Measurements from ENCODE around the gene MAP4K4.

MAP4K4 gene

GRCh38 chr2:101818531-101819451 is 121.3 kb downstream of the MAP4K4 start:
- H3K9me3 ChIP-seq (ENCODE audit: control insufficient read depth in 2 of 2, low read length in 2 of 2): no peaks in the 10 kb centered on the region
- H3K4me3 ChIP-seq (ENCODE audit: low read length in 2 of 2): no peak overlapping the region
- no peak overlapping the region for H3K9ac ChIP-seq (ENCODE audit: low read length in 2 of 2)
- H3K27me3 ChIP-seq (ENCODE audit: control insufficient read depth in 1 of 2, insufficient read depth in 2 of 2, low read length in 2 of 2): no peaks in the 10 kb centered on the region
- no peak overlapping the region for H3K27ac ChIP-seq (ENCODE audit: low read length)
- H3K36me3 ChIP-seq (ENCODE audit: control insufficient read depth in 2 of 2, insufficient read depth in 2 of 2, low read length in 2 of 2): no peaks in the 10 kb centered on the region
- H3K4me1 ChIP-seq (ENCODE audit: control insufficient read depth, insufficient read depth, low read length): peaks cover 15% of the 10 kb centered on the region

DNA sequence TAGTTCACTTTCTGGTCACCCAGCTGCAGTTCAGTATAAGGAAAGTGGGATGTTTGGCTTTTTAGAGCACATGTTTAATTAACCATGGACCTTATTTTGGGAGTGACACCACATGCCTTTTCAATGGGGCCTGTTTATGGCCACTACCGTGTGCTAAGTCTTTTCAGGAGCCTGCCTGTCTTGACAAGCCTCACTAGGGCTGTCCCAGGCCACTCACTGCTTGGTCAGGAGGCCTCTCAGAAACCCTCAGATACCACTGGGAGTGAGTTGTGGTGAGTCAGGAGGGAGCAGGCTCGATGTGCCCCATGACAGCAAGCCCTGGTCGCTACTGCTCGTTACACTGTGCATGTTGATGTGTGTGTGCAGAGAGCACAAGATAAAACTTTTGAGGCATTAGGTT is 123.0 kb downstream of the MAP4K4 start:
- Histone ChIP-seq H3K36me3 (ENCODE audit: control insufficient read depth in 2 of 2, insufficient read depth in 2 of 2, low read length in 2 of 2) (no peaks in the 10 kb centered on the region), H3K9me3 (ENCODE audit: control insufficient read depth in 2 of 2, low read length in 2 of 2) (no peaks in the 10 kb centered on the region), H3K27ac (ENCODE audit: low read length) (no peak overlapping the region), H3K9ac (ENCODE audit: low read length in 2 of 2) (no peak overlapping the region), H3K4me1 (ENCODE audit: control insufficient read depth, insufficient read depth, low read length) (peaks cover 15% of the 10 kb centered on the region), H3K27me3 (ENCODE audit: control insufficient read depth in 1 of 2, insufficient read depth in 2 of 2, low read length in 2 of 2) (no peaks in the 10 kb centered on the region), H3K4me3 (ENCODE audit: low read length in 2 of 2) (no peak overlapping the region)

DNA sequence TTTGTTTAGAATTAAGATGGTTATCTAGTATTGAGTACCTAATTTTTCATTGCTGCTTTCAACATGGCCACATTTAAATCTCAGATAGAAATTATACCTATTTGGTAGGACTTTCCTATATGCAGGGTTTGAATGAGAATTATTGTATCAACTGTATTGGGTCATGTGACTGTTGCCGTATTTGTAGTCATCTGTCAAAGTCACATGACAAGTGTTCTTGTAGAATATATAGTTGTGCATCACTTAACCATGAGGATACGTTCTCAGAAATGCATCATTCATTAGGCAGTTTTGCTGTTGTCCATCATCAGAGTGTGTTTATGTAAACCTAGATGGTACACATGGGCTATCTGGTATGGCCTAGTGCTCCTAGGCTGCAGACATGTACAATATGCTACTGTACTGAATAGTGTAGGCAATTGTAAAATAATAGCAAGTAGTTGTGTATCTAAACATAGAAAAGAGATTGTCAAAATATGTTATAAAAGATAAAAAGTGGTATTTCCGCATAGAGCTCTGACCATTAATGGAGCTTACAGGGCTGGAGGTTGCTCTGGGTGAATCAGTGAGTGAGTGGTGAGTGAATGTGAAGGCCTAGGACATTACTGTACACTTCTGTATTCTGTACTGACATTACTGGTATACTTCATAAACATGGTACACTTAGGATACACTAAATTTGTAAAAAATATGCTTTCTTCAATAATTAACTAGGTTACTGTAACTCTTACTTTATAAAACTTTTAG is 123.7 kb downstream of the MAP4K4 start:
- Histone ChIP-seq H3K9me3 (ENCODE audit: control insufficient read depth in 2 of 2, low read length in 2 of 2) (no peaks in the 10 kb centered on the region), H3K4me1 (ENCODE audit: control insufficient read depth, insufficient read depth, low read length) (peaks cover 14% of the 10 kb centered on the region), H3K9ac (ENCODE audit: low read length in 2 of 2) (no peak overlapping the region), H3K4me3 (ENCODE audit: low read length in 2 of 2) (no peak overlapping the region), H3K36me3 (ENCODE audit: control insufficient read depth in 2 of 2, insufficient read depth in 2 of 2, low read length in 2 of 2) (no peaks in the 10 kb centered on the region), H3K27me3 (ENCODE audit: control insufficient read depth in 1 of 2, insufficient read depth in 2 of 2, low read length in 2 of 2) (no peaks in the 10 kb centered on the region), H3K27ac (ENCODE audit: low read length) (no peak overlapping the region)

DNA sequence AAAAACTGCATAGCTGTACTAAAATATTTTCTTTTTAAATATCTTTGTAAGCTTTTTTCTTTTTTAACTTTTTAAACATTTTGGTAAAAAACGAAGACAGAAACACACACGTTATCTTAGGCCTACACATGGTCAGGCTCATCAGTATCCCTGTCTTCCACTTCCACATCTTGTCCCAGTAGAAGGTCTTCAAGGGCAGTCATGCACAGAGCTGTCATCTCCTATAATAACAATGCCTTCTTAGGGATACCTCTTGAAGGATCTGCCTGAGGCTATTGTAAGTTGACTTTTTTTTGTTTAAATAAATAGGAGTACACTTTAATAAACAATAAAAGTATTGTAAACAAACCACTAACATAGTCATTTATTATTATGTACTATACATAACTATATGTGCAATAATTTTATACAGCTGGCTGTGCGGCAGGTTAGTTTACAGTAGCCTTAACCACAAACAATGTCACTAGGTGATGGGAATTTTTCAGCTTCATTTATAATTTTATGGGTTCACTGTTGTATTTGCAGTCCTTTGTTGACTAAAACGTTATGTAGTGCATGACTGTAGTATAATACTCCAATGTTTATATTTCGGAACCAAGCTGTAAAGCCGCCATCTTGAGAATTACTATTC is 124.4 kb downstream of the MAP4K4 start:
- peaks cover 0 to 4% of the 10 kb centered on the region in 2 donors for H3K36me3 ChIP-seq (ENCODE audit: control insufficient read depth in 2 of 2, insufficient read depth in 2 of 2, low read length in 2 of 2)
- H3K27ac ChIP-seq (ENCODE audit: low read length): no peak overlapping the region
- no peaks in the 10 kb centered on the region for H3K9me3 ChIP-seq (ENCODE audit: control insufficient read depth in 2 of 2, low read length in 2 of 2)
- H3K27me3 ChIP-seq (ENCODE audit: control insufficient read depth in 1 of 2, insufficient read depth in 2 of 2, low read length in 2 of 2): no peaks in the 10 kb centered on the region
- H3K4me1 ChIP-seq (ENCODE audit: control insufficient read depth, insufficient read depth, low read length): peaks cover 9% of the 10 kb centered on the region
- no peak overlapping the region for H3K4me3 ChIP-seq (ENCODE audit: low read length in 2 of 2)
- H3K9ac ChIP-seq (ENCODE audit: low read length in 2 of 2): no peak overlapping the region

- Histone ChIP-seq H3K27me3 (ENCODE audit: control insufficient read depth in 1 of 2, insufficient read depth in 2 of 2, low read length in 2 of 2) (no peaks in the 10 kb centered on the region), H3K4me3 (ENCODE audit: low read length in 2 of 2) (no peak overlapping the region), H3K9me3 (ENCODE audit: control insufficient read depth in 2 of 2, low read length in 2 of 2) (no peaks in the 10 kb centered on the region), H3K9ac (ENCODE audit: low read length in 2 of 2) (no peak overlapping the region), H3K4me1 (ENCODE audit: control insufficient read depth, insufficient read depth, low read length) (peaks cover 12% of the 10 kb centered on the region), H3K36me3 (ENCODE audit: control insufficient read depth in 2 of 2, insufficient read depth in 2 of 2, low read length in 2 of 2) (peaks cover 0 to 5% of the 10 kb centered on the region in 2 donors), H3K27ac (ENCODE audit: low read length) (no peak overlapping the region)
These were observed 125.9 kb downstream of the MAP4K4 start for GRCh38 chr2:101823347-101823791.

GRCh38 chr2:101823859-101824258 is 126.4 kb downstream of the MAP4K4 start:
- Histone ChIP-seq H3K36me3 (ENCODE audit: control insufficient read depth in 2 of 2, insufficient read depth in 2 of 2, low read length in 2 of 2) (peaks cover 0 to 5% of the 10 kb centered on the region in 2 donors), H3K27me3 (ENCODE audit: control insufficient read depth in 1 of 2, insufficient read depth in 2 of 2, low read length in 2 of 2) (no peaks in the 10 kb centered on the region), H3K4me3 (ENCODE audit: low read length in 2 of 2) (no peak overlapping the region), H3K9ac (ENCODE audit: low read length in 2 of 2) (no peak overlapping the region), H3K9me3 (ENCODE audit: control insufficient read depth in 2 of 2, low read length in 2 of 2) (no peaks in the 10 kb centered on the region), H3K4me1 (ENCODE audit: control insufficient read depth, insufficient read depth, low read length) (peaks cover 7% of the 10 kb centered on the region), H3K27ac (ENCODE audit: low read length) (no peak overlapping the region)

GRCh38 chr2:101826716-101827115 is 129.2 kb downstream of the MAP4K4 start:
- H3K4me1 ChIP-seq (ENCODE audit: control insufficient read depth, insufficient read depth, low read length): peaks cover 11% of the 10 kb centered on the region
- no peaks in the 10 kb centered on the region for H3K9me3 ChIP-seq (ENCODE audit: control insufficient read depth in 2 of 2, low read length in 2 of 2)
- no peak overlapping the region for H3K4me3 ChIP-seq (ENCODE audit: low read length in 2 of 2)
- H3K27ac ChIP-seq (ENCODE audit: low read length): no peak overlapping the region
- no peak overlapping the region for H3K9ac ChIP-seq (ENCODE audit: low read length in 2 of 2)
- H3K27me3 ChIP-seq (ENCODE audit: control insufficient read depth in 1 of 2, insufficient read depth in 2 of 2, low read length in 2 of 2): no peaks in the 10 kb centered on the region
- peaks cover 6 to 9% of the 10 kb centered on the region in 2 donors for H3K36me3 ChIP-seq (ENCODE audit: control insufficient read depth in 2 of 2, insufficient read depth in 2 of 2, low read length in 2 of 2)

- peaks cover 12% of the 10 kb centered on the region for H3K4me1 ChIP-seq (ENCODE audit: control insufficient read depth, insufficient read depth, low read length)
- H3K9me3 ChIP-seq (ENCODE audit: control insufficient read depth in 2 of 2, low read length in 2 of 2): no peaks in the 10 kb centered on the region
- H3K27me3 ChIP-seq (ENCODE audit: control insufficient read depth in 1 of 2, insufficient read depth in 2 of 2, low read length in 2 of 2): no peaks in the 10 kb centered on the region
- H3K4me3 ChIP-seq (ENCODE audit: low read length in 2 of 2): no peak overlapping the region
- no peak overlapping the region for H3K9ac ChIP-seq (ENCODE audit: low read length in 2 of 2)
- no peak overlapping the region for H3K27ac ChIP-seq (ENCODE audit: low read length)
- peaks cover 6 to 9% of the 10 kb centered on the region in 2 donors for H3K36me3 ChIP-seq (ENCODE audit: control insufficient read depth in 2 of 2, insufficient read depth in 2 of 2, low read length in 2 of 2)
These were observed 129.7 kb downstream of the MAP4K4 start for GRCh38 chr2:101827246-101827645.

GRCh38 chr2:101828257-101828656 is 130.8 kb downstream of the MAP4K4 start:
- Histone ChIP-seq H3K9me3 (ENCODE audit: control insufficient read depth in 2 of 2, low read length in 2 of 2) (no peaks in the 10 kb centered on the region), H3K27ac (ENCODE audit: low read length) (no peak overlapping the region), H3K9ac (ENCODE audit: low read length in 2 of 2) (no peak overlapping the region), H3K4me3 (ENCODE audit: low read length in 2 of 2) (no peak overlapping the region), H3K36me3 (ENCODE audit: control insufficient read depth in 2 of 2, insufficient read depth in 2 of 2, low read length in 2 of 2) (peaks cover 6 to 9% of the 10 kb centered on the region in 2 donors), H3K27me3 (ENCODE audit: control insufficient read depth in 1 of 2, insufficient read depth in 2 of 2, low read length in 2 of 2) (no peaks in the 10 kb centered on the region), H3K4me1 (ENCODE audit: control insufficient read depth, insufficient read depth, low read length) (peaks cover 12% of the 10 kb centered on the region)

GRCh38 chr2:101828673-101829334 is 131.3 kb downstream of the MAP4K4 start:
- H3K4me3 ChIP-seq (ENCODE audit: low read length in 2 of 2): no peak overlapping the region
- H3K9ac ChIP-seq (ENCODE audit: low read length in 2 of 2): no peak overlapping the region
- peaks cover 6 to 9% of the 10 kb centered on the region in 2 donors for H3K36me3 ChIP-seq (ENCODE audit: control insufficient read depth in 2 of 2, insufficient read depth in 2 of 2, low read length in 2 of 2)
- no peaks in the 10 kb centered on the region for H3K9me3 ChIP-seq (ENCODE audit: control insufficient read depth in 2 of 2, low read length in 2 of 2)
- peaks cover 12% of the 10 kb centered on the region for H3K4me1 ChIP-seq (ENCODE audit: control insufficient read depth, insufficient read depth, low read length)
- H3K27ac ChIP-seq (ENCODE audit: low read length): peak overlapping the region; percentile 12
- no peaks in the 10 kb centered on the region for H3K27me3 ChIP-seq (ENCODE audit: control insufficient read depth in 1 of 2, insufficient read depth in 2 of 2, low read length in 2 of 2)

All from stomach smooth muscle (tissue), 2 donors.